ENCODE results near the gene GRAMD4. TPM values are rescaled to one million over a fixed set of nuclear protein-coding genes. Genes with fewer than 3 reads are reported as not detected.

The GRAMD4 gene
- polyA plus RNA-seq, 1 of the 3 experiments (the other 2 are of a cell fraction): 15.5 TPM

- TF ChIP-seq SMC3 (IDR thresholded peaks at IDR 0.05; ENCODE audit: low read depth, low read length) (no peak), CHD2 (IDR thresholded peaks at IDR 0.05; ENCODE audit: low read length, partially characterized antibody) (no peak), RCOR1 (IDR thresholded peaks at IDR 0.05; ENCODE audit: low read length) (no peak), POLR2AphosphoS5 (IDR thresholded peaks at IDR 0.05; ENCODE audit: low read depth, low read length) (no peak), TCF12 (IDR thresholded peaks at IDR 0.05) (no peak)
Measured at GRCh38 chr22:46607483-46608114, 12.6 kb upstream of the GRAMD4 start (continued).

GRCh38 chr22:46609175-46609690 is 11.0 kb upstream of the GRAMD4 start:
- POLR2A ChIA-PET: no interaction called here
- Histone ChIP-seq H3K27me3 (ENCODE audit: insufficient read depth) (no peaks in the 10 kb centered on the region), H3K36me3 (replicated peaks in 1 of 2; ENCODE audit: control insufficient read depth in 1 of 2, insufficient read depth in 2 of 2, low read length in 1 of 2) (no peaks in the 10 kb centered on the region), H3K9me2 (no peaks in the 10 kb centered on the region), H3K79me2 (ENCODE audit: insufficient read depth) (no peaks in the 10 kb centered on the region; the same call in 1 of the 2 replicates), H2AFZ (ENCODE audit: low read depth) (no peak overlapping the region), H3K4me2 (no peak overlapping the region), H3K27ac (ENCODE audit: low read depth in 2 of 2, low read length in 1 of 2) (no peak overlapping the region), H4K20me1 (ENCODE audit: insufficient read depth) (no peaks in the 10 kb centered on the region), H3K4me1 (ENCODE audit: control insufficient read depth in 1 of 2, insufficient read depth in 2 of 2, low read depth in 1 of 2, low read length in 1 of 2) (peaks cover 0 to 32% of the 10 kb centered on the region in 2 experiments; a peak in 1 of 4 replicates), H3F3A (replicated peaks; ENCODE audit: insufficient read depth) (no peaks in the 10 kb centered on the region), H3K4me3 (ENCODE audit: low read depth in 2 of 2, low read length in 1 of 2) (no peak overlapping the region), H3K9me3 (no peaks in the 10 kb centered on the region), H3K9ac (no peak overlapping the region)
- 97% methylated on average over 12 of the region's 17 CpGs for WGBS (ENCODE audit: low lambda C conversion rate)
- TF ChIP-seq MAX (IDR thresholded peaks at IDR 0.05; ENCODE audit: low read depth) (no peak), GABPA (IDR thresholded peaks at IDR 0.05; ENCODE audit: low read depth) (no peak), GATA2 (CRISPR knock-in tag; IDR thresholded peaks at IDR 0.05) (no peak), POLR2AphosphoS5 (IDR thresholded peaks at IDR 0.05; ENCODE audit: low read depth, low read length) (no peak), JUND (IDR thresholded peaks at IDR 0.05) (no peak), YY1 (IDR thresholded peaks at IDR 0.05; ENCODE audit: low read depth) (no peak), FOXJ3 (CRISPR knock-in tag; IDR thresholded peaks at IDR 0.05) (no peak), FOSL2 (IDR thresholded peaks at IDR 0.05; ENCODE audit: borderline replicate concordance, low read depth) (no peak)
- TF ChIP-seq, protein P1, sequence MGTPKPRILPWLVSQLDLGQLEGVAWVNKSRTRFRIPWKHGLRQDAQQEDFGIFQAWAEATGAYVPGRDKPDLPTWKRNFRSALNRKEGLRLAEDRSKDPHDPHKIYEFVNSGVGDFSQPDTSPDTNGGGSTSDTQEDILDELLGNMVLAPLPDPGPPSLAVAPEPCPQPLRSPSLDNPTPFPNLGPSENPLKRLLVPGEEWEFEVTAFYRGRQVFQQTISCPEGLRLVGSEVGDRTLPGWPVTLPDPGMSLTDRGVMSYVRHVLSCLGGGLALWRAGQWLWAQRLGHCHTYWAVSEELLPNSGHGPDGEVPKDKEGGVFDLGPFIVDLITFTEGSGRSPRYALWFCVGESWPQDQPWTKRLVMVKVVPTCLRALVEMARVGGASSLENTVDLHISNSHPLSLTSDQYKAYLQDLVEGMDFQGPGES (IDR thresholded peaks at IDR 0.05; ENCODE audit: low read depth, low read length): no peak
- TF ChIP-seq, protein P2, sequence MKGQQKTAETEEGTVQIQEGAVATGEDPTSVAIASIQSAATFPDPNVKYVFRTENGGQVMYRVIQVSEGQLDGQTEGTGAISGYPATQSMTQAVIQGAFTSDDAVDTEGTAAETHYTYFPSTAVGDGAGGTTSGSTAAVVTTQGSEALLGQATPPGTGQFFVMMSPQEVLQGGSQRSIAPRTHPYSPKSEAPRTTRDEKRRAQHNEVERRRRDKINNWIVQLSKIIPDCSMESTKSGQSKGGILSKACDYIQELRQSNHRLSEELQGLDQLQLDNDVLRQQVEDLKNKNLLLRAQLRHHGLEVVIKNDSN (IDR thresholded peaks at IDR 0.05; ENCODE audit: borderline replicate concordance, low read depth): no peak
- CTCF ChIA-PET: no interaction called here
- no peak for DNase-seq

GRCh38 chr22:46609724-46610201 is 10.4 kb upstream of the GRAMD4 start:
- Histone ChIP-seq H2AFZ (ENCODE audit: low read depth) (no peak overlapping the region), H3K4me2 (no peak overlapping the region), H3K9me3 (no peaks in the 10 kb centered on the region), H3K4me3 (ENCODE audit: low read depth in 2 of 2, low read length in 1 of 2) (no peak overlapping the region), H3K4me1 (ENCODE audit: control insufficient read depth in 1 of 2, insufficient read depth in 2 of 2, low read depth in 1 of 2, low read length in 1 of 2) (peaks cover 0 to 30% of the 10 kb centered on the region in 2 experiments; a peak in 1 of 4 replicates), H3K27ac (ENCODE audit: low read depth in 2 of 2, low read length in 1 of 2) (no peak overlapping the region), H4K20me1 (ENCODE audit: insufficient read depth) (no peaks in the 10 kb centered on the region), H3K27me3 (ENCODE audit: insufficient read depth) (no peaks in the 10 kb centered on the region), H3K9ac (no peak overlapping the region), H3K36me3 (replicated peaks in 1 of 2; ENCODE audit: control insufficient read depth in 1 of 2, insufficient read depth in 2 of 2, low read length in 1 of 2) (no peaks in the 10 kb centered on the region), H3F3A (replicated peaks; ENCODE audit: insufficient read depth) (no peaks in the 10 kb centered on the region), H3K79me2 (ENCODE audit: insufficient read depth) (no peaks in the 10 kb centered on the region; the same call in 1 of the 2 replicates), H3K9me2 (no peaks in the 10 kb centered on the region)
- 87% methylated on average over 7 of the region's 14 CpGs for WGBS (ENCODE audit: low lambda C conversion rate)
- CTCF ChIA-PET: no interaction called here
- TF ChIP-seq FOXM1 (IDR thresholded peaks at IDR 0.05; ENCODE audit: low read depth): no peak
- TF ChIP-seq RXRA (IDR thresholded peaks at IDR 0.05; ENCODE audit: borderline replicate concordance, low read depth): no peak
- TF ChIP-seq EP300 (IDR thresholded peaks at IDR 0.05; ENCODE audit: borderline replicate concordance in 1 of 2, low read depth in 1 of 2, low read length in 1 of 2): no peak
- TF ChIP-seq POLR2AphosphoS5 (IDR thresholded peaks at IDR 0.05; ENCODE audit: low read depth, low read length): no peak
- no peak for TF ChIP-seq FOSL2 (IDR thresholded peaks at IDR 0.05; ENCODE audit: borderline replicate concordance, low read depth)
- TF ChIP-seq, protein P1 (IDR thresholded peaks at IDR 0.05; ENCODE audit: low read depth, low read length): no peak
- no peak for TF ChIP-seq NRF1 (IDR thresholded peaks at IDR 0.05; ENCODE audit: low read depth, low read length)
- no peak for TF ChIP-seq ELF1 (IDR thresholded peaks at IDR 0.05)
- TF ChIP-seq, protein P2 (IDR thresholded peaks at IDR 0.05; ENCODE audit: borderline replicate concordance, low read depth): no peak
- no peak for TF ChIP-seq YY1 (IDR thresholded peaks at IDR 0.05; ENCODE audit: low read depth)
- no peak for TF ChIP-seq RFX5 (IDR thresholded peaks at IDR 0.05; ENCODE audit: low read length)
- no peak for TF ChIP-seq MAX (IDR thresholded peaks at IDR 0.05; ENCODE audit: low read depth)
- TF ChIP-seq TAF1 (IDR thresholded peaks at IDR 0.05; ENCODE audit: borderline replicate concordance, low read depth, low read length): no peak
- TF ChIP-seq TCF12 (IDR thresholded peaks at IDR 0.05): no peak
- POLR2A ChIA-PET: no interaction called here
- DNase-seq: no peak

All from SK-N-SH (cell line).